HG03064 (cell line): ENCODE results near the gene DDTL.

Experiments used
- ATAC-seq: cut with Tn5 transposase; IDR thresholded peaks from one replicate; pipeline ENCODE4 v1.9.1; 2021; ENCODE audit warnings: low read depth; ENCODE audit not compliant: unreplicated experiment

The DDTL gene

GRCh38 chr22:24003887-24004286 is 37.2 kb downstream of the DDTL start:
- ATAC-seq: no peak

- no peak for ATAC-seq
These were observed 38.5 kb downstream of the DDTL start, which contains the start of gene GSTT4 for GRCh38 chr22:24005201-24005600. TSS of gene GSTT4 (minus strand) at chr22:24005453. CDS start at chr22:24005356, 97 bp downstream.

GRCh38 chr22:24006207-24006913 is 39.7 kb downstream of the DDTL start:
- ATAC-seq: no peak

GRCh38 chr22:24006914-24007214 is 40.2 kb downstream of the DDTL start:
- ATAC-seq: no peak

- ATAC-seq: no peak
These were observed 40.7 kb downstream of the DDTL start for GRCh38 chr22:24007253-24008021.

- ATAC-seq: no peak
These were observed 41.3 kb downstream of the DDTL start for GRCh38 chr22:24008022-24008283.

GRCh38 chr22:24008381-24009226 is 41.9 kb downstream of the DDTL start:
- ATAC-seq: no peak

- no peak for ATAC-seq
These were observed 42.7 kb downstream of the DDTL start for GRCh38 chr22:24009227-24010017.

GRCh38 chr22:24010018-24010391 is 43.3 kb downstream of the DDTL start:
- ATAC-seq: no peak

- ATAC-seq: peak; percentile 20
These were observed 45.0 kb downstream of the DDTL start for GRCh38 chr22:24011735-24012068.

GRCh38 chr22:24016156-24016555 is 49.5 kb downstream of the DDTL start:
- ATAC-seq: no peak

- no peak for ATAC-seq
These were observed 54.6 kb downstream of the DDTL start for GRCh38 chr22:24021304-24021703.
